ENCODE data around the gene TMEM259. TPM values are rescaled to one million over a fixed set of nuclear protein-coding genes. Genes with fewer than 3 reads are reported as not detected.

Gene TMEM259
- total and polyA plus RNA-seq, 2 of the 13 experiments (the other 11 are each of a cell fraction or from before 2014, with no cell fraction given): 64.7 to 164 TPM

DNA sequence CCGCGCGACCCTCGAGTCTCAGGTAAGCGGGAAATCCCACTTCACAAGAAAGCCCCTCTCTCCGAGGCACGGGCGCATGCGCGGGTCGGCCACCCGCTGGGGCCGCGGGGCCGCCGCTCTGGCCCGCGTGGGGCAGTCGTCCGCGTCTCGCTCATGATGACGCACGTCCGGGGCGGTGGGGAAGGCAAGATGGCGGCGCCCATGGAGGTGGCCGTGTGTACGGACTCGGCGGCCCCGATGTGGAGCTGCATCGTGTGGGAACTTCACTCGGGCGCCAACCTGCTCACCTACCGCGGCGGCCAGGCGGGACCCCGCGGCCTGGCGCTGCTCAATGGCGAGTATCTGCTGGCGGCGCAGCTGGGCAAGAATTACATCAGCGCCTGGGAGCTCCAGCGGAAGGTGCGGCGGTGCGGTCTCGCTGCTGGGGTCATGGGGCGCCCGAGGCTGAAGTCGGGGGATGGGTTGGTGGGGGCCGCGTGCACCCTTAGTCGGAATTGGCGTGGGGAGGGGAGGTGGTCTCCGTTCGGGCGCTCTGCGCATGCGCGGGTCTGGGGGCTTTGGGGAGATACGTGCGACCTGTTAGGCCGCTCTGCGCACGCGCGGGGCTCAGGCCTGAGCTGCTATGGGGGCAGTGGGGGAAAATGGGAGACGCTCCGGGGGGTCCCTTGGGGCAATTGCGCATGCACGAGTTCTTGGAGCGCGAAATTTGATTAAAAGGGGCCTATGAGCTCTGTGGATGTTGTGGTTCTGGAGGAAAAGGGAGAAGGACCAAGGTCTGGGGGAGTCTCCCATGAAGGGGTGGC is 36.6 kb downstream of the TMEM259 start, which contains the start of gene WDR18 (continued):
- TF ChIP-seq, protein P1, sequence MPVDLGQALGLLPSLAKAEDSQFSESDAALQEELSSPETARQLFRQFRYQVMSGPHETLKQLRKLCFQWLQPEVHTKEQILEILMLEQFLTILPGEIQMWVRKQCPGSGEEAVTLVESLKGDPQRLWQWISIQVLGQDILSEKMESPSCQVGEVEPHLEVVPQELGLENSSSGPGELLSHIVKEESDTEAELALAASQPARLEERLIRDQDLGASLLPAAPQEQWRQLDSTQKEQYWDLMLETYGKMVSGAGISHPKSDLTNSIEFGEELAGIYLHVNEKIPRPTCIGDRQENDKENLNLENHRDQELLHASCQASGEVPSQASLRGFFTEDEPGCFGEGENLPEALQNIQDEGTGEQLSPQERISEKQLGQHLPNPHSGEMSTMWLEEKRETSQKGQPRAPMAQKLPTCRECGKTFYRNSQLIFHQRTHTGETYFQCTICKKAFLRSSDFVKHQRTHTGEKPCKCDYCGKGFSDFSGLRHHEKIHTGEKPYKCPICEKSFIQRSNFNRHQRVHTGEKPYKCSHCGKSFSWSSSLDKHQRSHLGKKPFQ (CRISPR knock-in tag; IDR thresholded peaks at IDR 0.05; ENCODE audit: insufficient replicate concordance): no peak
- TF ChIP-seq FOXJ3 (CRISPR knock-in tag; IDR thresholded peaks at IDR 0.05; ENCODE audit: borderline replicate concordance) (no peak), PHF20 (CRISPR knock-in tag; IDR thresholded peaks at IDR 0.05) (peak; percentile 86), ATF1 (CRISPR knock-in tag; IDR thresholded peaks at IDR 0.05) (peak; percentile 87), ZSCAN21 (CRISPR knock-in tag; IDR thresholded peaks at IDR 0.05; ENCODE audit: borderline replicate concordance) (peak; percentile 54; the same call in 1 of the 2 replicates), ATF7-NPFF (CRISPR knock-in tag; IDR thresholded peaks at IDR 0.05; ENCODE audit: low read depth) (no peak; the same call in 1 of the 2 replicates), GLMP (CRISPR knock-in tag; IDR thresholded peaks at IDR 0.05; ENCODE audit: borderline replicate concordance) (no peak), SIX4 (CRISPR knock-in tag; IDR thresholded peaks at IDR 0.05) (no peak), ZNF557 (CRISPR knock-in tag; IDR thresholded peaks at IDR 0.05) (no peak), ZNF644 (CRISPR knock-in tag; IDR thresholded peaks at IDR 0.05; ENCODE audit: low read depth) (no peak), ZNF563 (CRISPR knock-in tag; IDR thresholded peaks at IDR 0.05) (no peak), ELF3 (CRISPR knock-in tag; IDR thresholded peaks at IDR 0.05) (0 out of 2 replicates have a peak, but pooled peaks have one; percentile 21), POGZ (CRISPR knock-in tag; IDR thresholded peaks at IDR 0.05) (peak; percentile 51; the same call in 1 of the 2 replicates), FOXK1 (CRISPR knock-in tag; IDR thresholded peaks at IDR 0.05; ENCODE audit: borderline replicate concordance, low read depth) (peak; percentile 59; the same call in 1 of the 2 replicates), BATF2 (CRISPR knock-in tag; IDR thresholded peaks at IDR 0.05) (no peak), ZBTB37 (CRISPR knock-in tag; IDR thresholded peaks at IDR 0.05) (no peak)
- TF ChIP-seq, protein P2, sequence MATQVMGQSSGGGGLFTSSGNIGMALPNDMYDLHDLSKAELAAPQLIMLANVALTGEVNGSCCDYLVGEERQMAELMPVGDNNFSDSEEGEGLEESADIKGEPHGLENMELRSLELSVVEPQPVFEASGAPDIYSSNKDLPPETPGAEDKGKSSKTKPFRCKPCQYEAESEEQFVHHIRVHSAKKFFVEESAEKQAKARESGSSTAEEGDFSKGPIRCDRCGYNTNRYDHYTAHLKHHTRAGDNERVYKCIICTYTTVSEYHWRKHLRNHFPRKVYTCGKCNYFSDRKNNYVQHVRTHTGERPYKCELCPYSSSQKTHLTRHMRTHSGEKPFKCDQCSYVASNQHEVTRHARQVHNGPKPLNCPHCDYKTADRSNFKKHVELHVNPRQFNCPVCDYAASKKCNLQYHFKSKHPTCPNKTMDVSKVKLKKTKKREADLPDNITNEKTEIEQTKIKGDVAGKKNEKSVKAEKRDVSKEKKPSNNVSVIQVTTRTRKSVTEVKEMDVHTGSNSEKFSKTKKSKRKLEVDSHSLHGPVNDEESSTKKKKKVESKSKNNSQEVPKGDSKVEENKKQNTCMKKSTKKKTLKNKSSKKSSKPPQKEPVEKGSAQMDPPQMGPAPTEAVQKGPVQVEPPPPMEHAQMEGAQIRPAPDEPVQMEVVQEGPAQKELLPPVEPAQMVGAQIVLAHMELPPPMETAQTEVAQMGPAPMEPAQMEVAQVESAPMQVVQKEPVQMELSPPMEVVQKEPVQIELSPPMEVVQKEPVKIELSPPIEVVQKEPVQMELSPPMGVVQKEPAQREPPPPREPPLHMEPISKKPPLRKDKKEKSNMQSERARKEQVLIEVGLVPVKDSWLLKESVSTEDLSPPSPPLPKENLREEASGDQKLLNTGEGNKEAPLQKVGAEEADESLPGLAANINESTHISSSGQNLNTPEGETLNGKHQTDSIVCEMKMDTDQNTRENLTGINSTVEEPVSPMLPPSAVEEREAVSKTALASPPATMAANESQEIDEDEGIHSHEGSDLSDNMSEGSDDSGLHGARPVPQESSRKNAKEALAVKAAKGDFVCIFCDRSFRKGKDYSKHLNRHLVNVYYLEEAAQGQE (IDR thresholded peaks at IDR 0.05; ENCODE audit: borderline replicate concordance in 1 of 2, low read depth in 1 of 2, low read length in 2 of 2): no peak
- TF ChIP-seq, protein P3, sequence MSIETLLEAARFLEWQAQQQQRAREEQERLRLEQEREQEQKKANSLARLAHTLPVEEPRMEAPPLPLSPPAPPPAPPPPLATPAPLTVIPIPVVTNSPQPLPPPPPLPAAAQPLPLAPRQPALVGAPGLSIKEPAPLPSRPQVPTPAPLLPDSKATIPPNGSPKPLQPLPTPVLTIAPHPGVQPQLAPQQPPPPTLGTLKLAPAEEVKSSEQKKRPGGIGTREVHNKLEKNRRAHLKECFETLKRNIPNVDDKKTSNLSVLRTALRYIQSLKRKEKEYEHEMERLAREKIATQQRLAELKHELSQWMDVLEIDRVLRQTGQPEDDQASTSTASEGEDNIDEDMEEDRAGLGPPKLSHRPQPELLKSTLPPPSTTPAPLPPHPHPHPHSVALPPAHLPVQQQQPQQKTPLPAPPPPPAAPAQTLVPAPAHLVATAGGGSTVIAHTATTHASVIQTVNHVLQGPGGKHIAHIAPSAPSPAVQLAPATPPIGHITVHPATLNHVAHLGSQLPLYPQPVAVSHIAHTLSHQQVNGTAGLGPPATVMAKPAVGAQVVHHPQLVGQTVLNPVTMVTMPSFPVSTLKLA (IDR thresholded peaks at IDR 0.05): peak; percentile 66

Data from HepG2 (cell line).